HS-5 (cell line): Measurements from ENCODE around the gene RNASE8.

Source experiments
- DNase-seq: peaks from one replicate; pipeline ENCODE4 v3.0.0-alpha.2; 2012; ENCODE audit warnings: low read depth

The RNASE8 gene

DNA sequence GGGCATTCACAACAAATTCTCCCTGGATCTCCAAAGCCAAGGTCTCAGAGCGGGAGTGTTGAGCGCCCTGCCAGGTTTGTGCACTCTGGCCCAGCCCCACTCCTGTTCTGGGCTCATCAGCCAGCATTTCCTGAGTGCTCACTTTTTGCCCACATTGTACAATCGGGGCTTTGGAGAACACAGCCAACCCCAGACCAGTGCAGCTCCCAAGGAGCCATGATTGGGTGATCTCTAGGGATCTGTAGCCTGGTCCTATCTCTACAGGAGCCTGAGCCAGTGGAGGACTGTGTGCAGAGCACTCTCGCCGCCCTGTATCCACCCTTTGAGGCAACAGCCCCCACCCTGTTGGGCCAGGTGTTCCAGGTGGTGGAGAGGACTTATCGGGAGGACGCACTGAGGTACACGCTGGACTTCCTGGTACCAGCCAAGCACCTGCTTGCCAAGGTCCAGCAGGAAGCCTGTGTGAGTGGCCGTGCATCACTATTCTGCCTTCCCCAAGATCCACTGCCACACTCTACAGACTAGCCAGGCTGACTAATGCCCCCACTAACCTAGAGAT is 15.2 kb downstream of the RNASE8 start:
- DNase-seq = no peak

DNA sequence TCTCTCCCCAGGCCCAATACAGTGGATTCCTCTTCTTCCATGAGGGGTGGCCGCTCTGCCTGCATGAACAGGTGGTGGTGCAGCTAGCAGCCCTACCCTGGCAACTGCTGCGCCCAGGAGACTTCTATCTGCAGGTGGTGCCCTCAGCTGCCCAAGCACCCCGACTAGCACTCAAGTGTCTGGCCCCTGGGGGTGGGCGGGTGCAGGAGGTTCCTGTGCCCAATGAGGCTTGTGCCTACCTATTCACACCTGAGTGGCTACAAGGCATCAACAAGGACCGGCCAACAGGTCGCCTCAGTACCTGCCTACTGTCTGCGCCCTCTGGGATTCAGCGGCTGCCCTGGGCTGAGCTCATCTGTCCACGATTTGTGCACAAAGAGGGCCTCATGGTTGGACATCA is 16.3 kb downstream of the RNASE8 start:
- no peak for DNase-seq

DNA sequence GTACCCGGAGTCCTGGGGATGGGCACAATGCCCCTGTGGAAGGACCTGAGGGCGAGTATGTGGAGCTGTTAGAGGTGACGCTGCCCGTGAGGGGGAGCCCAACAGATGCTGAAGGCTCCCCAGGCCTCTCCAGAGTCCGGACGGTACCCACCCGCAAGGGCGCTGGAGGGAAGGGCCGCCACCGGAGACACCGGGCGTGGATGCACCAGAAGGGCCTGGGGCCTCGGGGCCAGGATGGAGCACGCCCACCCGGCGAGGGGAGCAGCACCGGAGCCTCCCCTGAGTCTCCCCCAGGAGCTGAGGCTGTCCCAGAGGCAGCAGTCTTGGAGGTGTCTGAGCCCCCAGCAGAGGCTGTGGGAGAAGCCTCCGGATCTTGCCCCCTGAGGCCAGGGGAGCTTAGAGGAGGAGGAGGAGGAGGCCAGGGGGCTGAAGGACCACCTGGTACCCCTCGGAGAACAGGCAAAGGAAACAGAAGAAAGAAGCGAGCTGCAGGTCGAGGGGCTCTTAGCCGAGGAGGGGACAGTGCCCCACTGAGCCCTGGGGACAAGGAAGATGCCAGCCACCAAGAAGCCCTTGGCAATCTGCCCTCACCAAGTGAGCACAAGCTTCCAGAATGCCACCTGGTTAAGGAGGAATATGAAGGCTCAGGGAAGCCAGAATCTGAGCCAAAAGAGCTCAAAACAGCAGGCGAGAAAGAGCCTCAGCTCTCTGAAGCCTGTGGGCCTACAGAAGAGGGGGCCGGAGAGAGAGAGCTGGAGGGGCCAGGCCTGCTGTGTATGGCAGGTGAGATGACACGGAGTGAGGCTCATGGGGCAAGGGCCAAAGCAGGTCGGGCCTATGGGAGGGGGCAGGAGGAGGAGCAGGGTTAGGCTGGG is 17.0 kb downstream of the RNASE8 start:
- no peak for DNase-seq

DNA sequence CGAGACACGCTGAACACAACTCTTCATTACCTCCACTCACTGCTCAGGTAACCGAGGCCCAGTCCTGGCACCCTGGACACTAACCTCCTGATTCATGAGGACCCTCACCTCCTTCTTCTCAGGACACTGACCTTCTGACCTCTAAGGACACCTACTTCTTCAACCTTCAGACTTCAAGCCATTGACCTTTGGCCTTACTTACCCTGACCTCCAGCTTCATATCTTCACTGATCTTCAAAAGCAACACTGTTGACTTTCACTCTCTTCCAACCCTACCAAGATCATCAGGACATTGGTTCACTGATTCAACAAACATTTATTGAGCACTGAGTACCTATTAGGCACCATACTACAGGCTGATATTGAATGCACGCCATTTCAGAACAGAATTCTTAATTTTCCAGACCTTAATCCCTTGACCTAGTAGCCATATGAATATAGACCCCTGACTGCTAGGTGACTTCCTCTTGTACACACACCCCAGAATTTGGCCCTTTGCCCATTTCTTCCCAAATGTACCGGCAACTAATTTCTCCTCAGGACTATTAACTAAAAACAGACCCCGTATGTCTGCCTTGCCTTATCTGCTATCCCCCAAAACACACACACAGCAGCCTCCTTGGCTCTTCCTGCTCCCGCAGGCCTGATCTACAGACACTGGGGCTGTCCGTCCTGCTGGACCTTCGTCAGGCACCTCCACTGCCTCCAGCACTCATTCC is 18.3 kb downstream of the RNASE8 start:
- DNase-seq = no peak

DNA sequence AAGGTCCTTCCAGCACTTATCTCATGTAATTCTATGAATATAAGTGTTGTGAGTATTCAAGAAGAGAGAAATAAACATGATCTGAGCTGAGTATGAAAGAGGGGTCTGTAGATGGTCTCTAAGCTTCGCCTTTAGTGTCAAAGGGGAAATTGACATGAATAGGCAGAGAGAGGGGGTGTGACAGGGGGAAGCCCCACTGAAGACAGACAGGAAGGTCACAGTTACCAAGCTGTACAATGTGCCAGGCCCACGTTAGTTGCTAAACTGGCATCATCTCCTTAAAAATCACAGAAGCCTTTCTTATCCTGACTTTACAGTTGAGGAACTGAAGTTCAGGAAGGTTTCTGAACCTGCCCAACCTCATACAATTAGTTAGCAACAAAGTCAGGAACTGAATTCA is 20.1 kb downstream of the RNASE8 start:
- DNase-seq = no peak

DNA sequence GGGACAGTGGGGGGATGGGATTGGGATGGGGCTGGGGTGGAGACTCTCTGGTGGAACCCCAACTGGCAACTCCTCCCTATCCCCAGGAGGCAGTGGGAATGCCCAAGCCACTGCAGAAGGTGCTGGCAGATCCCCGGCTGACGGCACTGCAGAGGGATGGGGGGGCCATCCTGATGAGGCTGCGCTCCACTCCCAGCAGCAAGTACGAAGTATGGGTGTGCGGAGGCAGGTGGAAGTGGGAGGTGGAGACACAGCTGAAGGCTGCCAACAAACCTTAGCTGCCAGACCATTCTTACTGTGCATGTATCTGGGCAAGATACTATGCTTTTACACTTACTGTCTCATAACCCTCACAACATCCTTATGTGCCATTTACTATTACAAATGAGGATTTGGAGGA is 20.7 kb downstream of the RNASE8 start:
- DNase-seq = no peak

DNA sequence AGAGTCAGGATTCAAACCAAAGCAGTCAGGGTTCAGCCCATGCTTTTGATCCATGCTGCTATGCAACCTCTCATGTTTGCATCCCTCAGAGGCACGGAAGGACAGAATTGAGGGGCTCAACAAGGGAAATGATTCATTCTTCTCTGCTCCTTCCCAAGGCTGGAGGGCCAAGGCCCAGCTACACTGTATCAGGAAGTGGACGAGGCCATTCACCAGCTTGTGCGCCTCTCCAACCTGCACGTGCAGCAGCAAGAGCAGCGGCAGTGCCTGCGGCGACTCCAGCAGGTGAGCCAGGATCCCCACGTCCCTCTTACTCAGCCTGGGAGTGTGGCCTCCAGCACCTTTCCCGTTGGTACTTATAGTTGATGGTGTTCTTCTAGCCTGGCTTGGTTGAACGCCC is 21.1 kb downstream of the RNASE8 start:
- DNase-seq = no peak

DNA sequence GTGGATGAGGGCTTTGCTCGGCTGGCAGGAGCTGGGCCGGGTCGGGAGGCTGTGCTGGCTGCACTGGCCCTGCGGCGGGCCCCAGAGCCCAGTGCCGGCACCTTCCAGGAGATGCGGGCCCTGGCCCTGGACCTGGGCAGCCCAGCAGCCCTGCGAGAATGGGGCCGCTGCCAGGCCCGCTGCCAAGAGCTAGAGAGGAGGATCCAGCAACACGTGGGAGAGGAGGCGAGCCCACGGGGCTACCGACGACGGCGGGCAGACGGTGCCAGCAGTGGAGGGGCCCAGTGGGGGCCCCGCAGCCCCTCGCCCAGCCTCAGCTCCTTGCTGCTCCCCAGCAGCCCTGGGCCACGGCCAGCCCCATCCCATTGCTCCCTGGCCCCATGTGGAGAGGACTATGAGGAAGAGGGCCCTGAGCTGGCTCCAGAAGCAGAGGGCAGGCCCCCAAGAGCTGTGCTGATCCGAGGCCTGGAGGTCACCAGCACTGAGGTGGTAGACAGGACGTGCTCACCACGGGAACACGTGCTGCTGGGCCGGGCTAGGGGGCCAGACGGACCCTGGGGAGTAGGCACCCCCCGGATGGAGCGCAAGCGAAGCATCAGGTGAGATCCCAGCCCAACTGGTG is 24.0 kb downstream of the RNASE8 start:
- no peak for DNase-seq

DNA sequence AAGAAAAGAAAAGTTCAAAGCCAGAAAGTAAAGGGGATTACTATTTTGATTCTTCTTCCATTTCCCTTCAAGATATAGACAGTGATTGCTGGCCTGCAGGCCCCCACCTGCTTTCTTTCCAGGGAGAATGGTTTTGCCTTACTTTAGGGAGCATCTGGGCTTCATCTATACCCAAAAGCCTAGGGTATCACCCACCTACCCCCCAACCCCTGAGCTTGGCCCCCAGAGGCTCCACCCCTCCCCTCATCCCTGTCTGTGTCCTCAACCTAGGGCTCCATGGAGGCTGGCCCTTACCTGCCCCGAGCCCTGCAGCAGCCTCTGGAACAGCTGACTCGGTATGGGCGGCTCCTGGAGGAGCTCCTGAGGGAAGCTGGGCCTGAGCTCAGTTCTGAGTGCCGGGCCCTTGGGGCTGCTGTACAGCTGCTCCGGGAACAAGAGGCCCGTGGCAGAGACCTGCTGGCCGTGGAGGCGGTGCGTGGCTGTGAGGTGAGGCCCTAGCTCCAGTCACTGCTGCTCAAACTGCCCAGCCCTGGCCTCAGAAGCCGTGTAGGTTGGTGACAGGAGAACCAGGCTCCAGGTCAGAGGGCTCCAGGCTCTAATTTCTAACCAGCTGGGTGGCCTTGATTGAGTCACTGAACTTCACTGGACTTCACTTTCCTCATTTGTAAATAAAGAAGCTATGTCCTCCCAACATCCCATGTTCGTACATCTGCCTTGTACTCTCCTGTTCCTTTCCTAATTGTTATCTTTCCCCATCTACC is 26.1 kb downstream of the RNASE8 start:
- DNase-seq = no peak

DNA sequence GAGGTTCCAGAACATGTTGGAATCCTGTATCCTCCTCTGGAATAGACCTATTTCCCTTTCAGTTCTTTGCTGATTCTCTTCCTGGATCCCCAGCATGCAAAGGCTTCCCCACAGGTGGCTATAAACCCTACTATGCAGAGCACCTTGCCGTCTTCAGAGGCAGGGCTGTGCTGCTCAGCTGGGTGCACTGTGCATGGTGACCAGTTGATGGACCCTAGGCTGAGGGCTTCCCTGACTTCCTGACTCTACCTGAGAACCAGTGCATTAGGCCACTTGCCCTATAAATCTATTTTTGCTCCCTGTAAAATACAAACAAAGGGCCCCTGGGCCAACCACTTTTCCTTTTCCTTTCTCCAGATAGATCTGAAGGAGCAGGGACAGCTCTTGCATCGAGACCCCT is 26.8 kb downstream of the RNASE8 start:
- DNase-seq = no peak

DNA sequence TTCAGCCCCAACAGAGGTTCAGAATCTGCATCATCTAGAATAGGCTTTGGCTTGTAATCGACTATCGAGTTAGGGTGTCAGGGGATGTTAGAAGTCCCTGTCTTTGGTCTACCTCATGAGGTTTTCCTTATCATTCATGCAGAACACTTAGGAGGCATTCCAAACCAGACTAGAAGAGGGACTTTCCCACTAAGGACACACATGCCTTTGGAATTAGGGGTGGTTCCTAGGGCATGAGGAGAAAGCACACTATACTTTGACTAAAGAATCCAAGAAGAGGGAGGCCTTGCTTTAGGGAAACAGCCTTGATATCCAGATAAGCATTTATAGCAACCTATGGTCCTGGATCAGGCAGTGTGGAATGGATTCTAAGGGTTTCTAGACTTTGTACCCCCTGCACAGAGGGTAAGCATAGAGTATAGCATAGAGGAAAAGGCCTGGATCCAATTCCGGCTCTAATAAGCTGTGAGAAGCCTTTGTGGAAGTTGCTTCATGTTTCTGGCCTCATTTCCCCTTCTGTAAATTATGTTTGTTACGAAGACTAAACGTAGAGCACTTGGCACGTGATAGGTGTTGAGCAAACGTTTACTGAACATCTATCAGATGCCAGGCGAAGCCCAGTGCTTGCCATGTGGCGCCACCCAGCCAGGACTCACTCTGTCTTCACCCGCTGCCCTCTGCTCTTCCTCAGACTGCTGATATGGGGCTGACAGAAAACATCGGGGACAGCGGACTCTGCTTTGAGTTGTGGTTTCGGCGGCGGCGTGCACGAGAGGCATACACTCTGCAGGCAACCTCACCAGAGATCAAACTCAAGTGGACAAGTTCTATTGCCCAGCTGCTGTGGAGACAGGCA is 27.6 kb downstream of the RNASE8 start:
- no peak for DNase-seq

DNA sequence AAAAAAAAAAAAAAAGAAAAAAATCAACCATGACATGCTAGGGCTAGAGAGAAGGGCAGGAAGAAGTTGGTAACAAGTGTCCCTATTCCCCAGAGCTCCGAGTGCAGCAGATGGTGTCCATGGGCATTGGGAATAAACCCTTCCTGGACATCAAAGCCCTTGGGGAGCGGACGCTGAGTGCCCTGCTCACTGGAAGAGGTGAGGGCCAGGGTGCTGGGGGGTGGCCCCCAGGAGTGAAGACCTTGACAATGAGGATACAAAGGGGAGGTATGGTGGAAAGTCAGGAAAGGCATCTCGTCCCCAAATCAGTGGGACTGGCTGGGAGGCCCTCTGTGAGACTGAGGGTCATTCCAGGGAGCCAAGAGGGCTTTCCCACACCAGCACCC is 29.3 kb downstream of the RNASE8 start:
- DNase-seq = no peak

DNA sequence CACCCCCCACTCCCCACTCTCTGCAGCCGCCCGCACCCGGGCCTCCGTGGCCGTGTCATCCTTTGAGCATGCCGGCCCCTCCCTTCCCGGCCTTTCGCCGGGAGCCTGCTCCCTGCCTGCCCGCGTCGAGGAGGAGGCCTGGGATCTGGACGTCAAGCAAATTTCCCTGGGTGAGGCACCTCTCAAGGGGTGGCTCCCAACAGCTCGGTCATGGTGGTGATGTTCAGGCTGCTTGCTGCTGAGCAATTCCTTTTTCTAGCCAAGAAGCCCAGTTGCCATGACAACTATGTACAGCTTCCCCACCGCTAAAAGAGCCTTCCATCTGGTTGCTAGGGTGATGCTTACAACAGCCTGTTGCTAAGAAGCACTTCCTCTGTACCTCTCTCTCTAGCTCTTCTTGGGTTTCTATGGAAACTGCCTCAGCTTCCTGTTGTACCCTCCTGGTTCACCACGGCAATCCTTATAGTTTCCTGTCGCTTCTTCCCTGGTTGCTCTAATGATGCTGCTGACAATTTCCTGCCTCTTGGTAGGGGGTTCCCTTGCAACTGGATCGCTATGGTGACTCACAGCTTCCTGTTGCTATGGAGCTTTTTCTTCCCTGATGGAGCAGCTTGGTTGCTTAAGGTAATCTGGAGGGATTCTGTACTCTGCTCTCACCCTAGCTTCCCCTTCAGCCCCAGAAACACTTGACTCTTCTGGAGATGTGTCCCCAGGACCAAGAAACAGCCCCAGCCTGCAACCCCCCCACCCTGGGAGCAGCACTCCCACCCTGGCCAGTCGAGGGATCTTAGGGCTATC is 29.9 kb downstream of the RNASE8 start:
- peak; percentile 83 for DNase-seq

DNA sequence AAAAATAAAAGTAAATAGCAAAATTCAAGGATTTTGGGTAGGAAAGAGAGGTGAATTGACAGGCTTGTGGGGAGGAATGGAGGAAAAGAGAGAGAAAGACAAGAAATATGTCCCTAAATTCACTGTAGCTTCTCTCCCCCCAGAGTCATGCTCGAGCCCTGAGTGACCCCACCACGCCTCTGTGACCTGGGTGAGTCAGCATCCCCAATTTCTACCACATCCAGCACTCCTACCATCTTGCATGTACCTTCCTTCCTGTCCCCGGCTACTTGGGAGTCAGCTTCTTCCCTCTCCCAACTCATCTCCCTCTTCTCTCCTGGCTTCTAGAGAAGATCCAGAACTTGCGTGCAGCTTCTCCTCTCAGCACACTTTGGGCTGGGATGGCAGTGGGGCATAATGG is 31.1 kb downstream of the RNASE8 start:
- no peak for DNase-seq

DNA sequence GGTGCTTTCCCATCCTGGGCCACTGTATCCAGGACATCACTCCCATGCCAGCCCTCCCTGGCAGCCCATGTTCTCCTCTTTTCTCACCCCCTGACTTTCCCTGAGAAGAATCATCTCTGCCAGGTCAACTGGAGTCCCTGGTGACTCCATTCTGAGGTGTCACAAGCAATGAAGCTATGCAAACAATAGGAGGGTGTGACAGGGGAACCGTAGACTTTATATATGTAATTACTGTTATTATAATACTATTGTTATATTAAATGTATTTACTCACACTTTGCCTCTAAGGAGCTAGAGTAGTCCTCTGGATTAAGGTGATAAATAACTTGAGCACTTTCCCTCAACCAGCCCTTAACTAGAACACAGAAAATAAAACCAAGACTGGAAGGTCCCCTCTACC is 31.6 kb downstream of the RNASE8 start:
- DNase-seq = no peak

DNA sequence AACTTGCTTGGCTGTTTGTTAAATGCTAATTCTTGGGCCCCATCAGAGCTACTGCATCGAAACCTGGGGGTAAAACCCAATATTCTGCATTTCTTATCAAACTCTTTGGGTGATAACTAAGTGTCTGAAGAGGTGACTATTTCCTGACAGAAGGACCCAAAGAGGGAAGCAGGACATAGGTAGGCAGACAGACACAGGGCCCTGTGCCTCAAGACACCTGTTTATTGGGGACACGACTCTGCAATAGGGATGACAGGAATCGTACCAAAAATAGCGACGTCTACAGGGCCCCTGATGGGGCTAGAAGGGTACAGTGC is 32.2 kb downstream of the RNASE8 start:
- no peak for DNase-seq

DNA sequence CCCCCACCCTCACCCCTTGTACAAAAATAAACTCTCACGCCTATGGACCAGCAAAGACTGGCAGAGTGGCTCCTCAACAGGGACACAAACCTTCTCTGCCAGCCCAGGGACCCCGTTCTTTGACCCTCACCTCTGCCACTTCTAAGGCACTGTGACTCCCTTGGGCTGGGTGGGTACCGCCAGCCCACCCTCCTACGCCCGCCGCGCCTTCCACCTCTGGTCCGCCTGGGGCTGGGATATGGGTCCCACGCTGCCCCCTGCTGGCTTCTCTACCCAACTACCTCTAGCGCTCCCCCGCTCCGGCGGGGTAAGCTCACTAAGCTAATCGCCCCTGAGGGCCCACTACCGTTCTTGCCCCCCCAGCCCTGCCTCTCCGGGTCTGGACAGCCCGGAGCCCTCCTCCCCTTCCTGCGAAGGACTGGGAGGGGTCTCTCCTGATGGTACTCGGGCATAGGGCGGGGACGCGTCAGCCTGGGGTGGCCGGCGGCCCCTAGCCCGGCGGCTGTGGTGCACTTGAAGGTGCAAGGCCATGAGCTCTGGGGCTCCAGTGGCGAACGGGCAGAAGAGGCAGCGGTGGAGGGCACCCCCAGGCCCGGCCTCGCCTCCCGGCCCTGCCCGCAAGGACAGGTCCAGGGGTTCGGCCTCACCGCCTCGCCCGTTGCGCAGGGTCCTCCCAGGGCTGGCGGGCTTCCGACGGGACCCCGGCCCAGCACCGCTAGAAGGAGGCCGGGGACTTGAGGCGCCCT is 32.7 kb downstream of the RNASE8 start:
- DNase-seq = no peak

DNA sequence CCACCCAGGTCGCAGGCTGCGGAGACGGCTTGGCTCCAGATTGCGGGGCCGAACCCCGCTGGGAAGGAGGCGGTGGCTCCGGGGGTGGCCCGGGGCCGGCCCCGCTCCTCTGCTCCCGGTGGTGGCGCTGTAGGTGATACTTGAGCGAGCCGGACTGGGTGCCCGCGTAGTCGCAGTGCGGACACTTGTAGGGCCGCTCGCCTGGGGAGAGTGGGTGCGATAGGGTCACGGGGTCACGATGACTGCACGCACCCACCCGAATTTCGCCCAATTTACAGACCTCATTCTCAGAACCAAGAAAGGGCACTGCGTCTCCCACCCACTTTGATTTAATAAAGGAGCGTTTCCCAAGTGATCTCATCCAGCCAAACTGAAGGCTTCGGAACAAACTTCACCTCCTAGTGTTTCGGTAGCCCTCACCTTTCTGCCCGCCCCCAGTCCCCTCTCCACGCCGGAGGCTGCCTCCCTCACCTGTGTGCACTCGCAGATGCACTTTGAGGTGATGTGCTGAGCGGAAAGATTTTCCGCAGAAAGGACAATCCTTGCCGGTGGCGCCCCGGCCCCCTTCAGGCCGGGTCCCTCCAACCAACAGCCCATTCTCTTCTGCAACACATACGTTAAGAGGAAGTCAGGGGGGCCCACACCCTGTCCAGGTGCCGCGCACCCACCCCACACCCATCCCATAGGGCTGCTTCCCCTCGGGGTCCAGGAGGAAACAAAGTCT is 33.5 kb downstream of the RNASE8 start:
- DNase-seq = no peak

DNA sequence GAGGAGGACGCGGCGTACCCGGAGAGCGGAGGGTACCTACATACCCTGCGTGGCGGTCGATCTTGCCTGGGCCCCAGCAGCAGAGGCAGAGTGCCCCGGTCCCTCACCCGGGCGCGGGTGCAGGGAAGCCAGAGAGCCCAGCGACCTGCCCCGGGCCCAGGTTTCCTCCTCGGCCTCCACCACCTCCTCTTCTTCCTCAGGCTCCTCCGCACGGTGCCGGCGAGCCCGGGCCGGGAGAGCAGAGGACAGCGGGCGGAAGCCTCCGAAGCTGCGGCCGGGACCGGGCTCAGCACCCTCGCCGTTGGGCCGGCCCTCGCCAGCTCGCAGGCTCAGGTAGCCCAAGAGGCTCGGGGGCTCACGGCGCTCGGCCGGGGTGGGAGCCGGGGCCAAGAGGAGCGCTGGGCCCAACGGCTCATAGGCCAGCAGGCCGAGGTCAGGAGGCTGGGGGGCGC is 34.2 kb downstream of the RNASE8 start:
- DNase-seq = no peak
